Measurements from ENCODE around the gene STXBP5.

- no peak for TF ChIP-seq TAF1 (IDR thresholded peaks at IDR 0.05; ENCODE audit: borderline replicate concordance, low read depth, low read length)
- no peak for TF ChIP-seq POLR2AphosphoS5 (IDR thresholded peaks at IDR 0.05; ENCODE audit: low read depth, low read length)
- TF ChIP-seq POLR2A (IDR thresholded peaks at IDR 0.05; ENCODE audit: low read depth, low read length): no peak
Observed at GRCh38 chr6:147301070-147301469, 96.9 kb downstream of the STXBP5 start.

Data from GM12892 (cell line).